ENCODE measurements around the gene DERL3. TPM values are rescaled to one million over a fixed set of nuclear protein-coding genes. Genes with fewer than 3 reads are reported as not detected.

DERL3 gene
- total RNA-seq, 4 donors from 2014 or later, result 1.9 to 20.0 (median 3.1) TPM

- Histone ChIP-seq H3K4me1 (no peaks in the 10 kb centered on the region), H3K4me3 (no peak overlapping the region), H3K9me3 (no peaks in the 10 kb centered on the region), H3K36me3 (peaks cover 0 to 44% (median 20%) of the 10 kb centered on the region in 4 donors), H3K27me3 (no peaks in the 10 kb centered on the region), H3K27ac (no peak overlapping the region)
- WGBS, 2 donors (ENCODE audit: low coverage in 1 of 2), result 63 to 90% methylated on average over 4 to 10 of the region's 10 CpGs
- in situ Hi-C loops (cut with MboI; ENCODE audit: low pct_ligation_motif_present in 1 of 4, low pct_unique_long_range_greater_than_20kb in 1 of 4, low sequenced_read_pairs in 3 of 4) (loop anchor here in 1 of 4 donors (25.0 kb wide), 1 partner anchor 292 kb away; no protein-coding TSS in a partner anchor), intact Hi-C loops (cut with DNase I; ENCODE audit: low total_unique reads) (no loop called here)
- no peak for DNase-seq
- no peak for TF ChIP-seq EP300 (IDR thresholded peaks at IDR 0.05; ENCODE audit: low read depth)
Observed at GRCh38 chr22:23828800-23829680, 9.8 kb downstream of the DERL3 start.

GRCh38 chr22:23827351-23827995 lies 11.3 kb downstream of the DERL3 start:
- H3K9me3 ChIP-seq, result no peaks in the 10 kb centered on the region
- no peaks in the 10 kb centered on the region for H3K4me1 ChIP-seq
- no peak overlapping the region for H3K27ac ChIP-seq
- H3K4me3 ChIP-seq, result no peak overlapping the region
- 93% methylated on average over 11 of the region's 11 CpGs; no CpG with 5 or more reads in 1 of the 2 donors for WGBS, 2 donors (ENCODE audit: low coverage in 1 of 2)
- no peak for DNase-seq
- intact Hi-C loops (cut with DNase I; ENCODE audit: low total_unique reads) (no loop called here), in situ Hi-C loops (cut with MboI; ENCODE audit: low pct_ligation_motif_present in 1 of 4, low pct_unique_long_range_greater_than_20kb in 1 of 4, low sequenced_read_pairs in 3 of 4) (loop anchor here in 1 of 4 donors (25.0 kb wide), 1 partner anchor 290 kb away; no protein-coding TSS in a partner anchor)
- no peak for TF ChIP-seq POLR2A (IDR thresholded peaks at IDR 0.05)
- no peak for TF ChIP-seq EP300 (IDR thresholded peaks at IDR 0.05; ENCODE audit: low read depth)
- TF ChIP-seq, protein P1, sequence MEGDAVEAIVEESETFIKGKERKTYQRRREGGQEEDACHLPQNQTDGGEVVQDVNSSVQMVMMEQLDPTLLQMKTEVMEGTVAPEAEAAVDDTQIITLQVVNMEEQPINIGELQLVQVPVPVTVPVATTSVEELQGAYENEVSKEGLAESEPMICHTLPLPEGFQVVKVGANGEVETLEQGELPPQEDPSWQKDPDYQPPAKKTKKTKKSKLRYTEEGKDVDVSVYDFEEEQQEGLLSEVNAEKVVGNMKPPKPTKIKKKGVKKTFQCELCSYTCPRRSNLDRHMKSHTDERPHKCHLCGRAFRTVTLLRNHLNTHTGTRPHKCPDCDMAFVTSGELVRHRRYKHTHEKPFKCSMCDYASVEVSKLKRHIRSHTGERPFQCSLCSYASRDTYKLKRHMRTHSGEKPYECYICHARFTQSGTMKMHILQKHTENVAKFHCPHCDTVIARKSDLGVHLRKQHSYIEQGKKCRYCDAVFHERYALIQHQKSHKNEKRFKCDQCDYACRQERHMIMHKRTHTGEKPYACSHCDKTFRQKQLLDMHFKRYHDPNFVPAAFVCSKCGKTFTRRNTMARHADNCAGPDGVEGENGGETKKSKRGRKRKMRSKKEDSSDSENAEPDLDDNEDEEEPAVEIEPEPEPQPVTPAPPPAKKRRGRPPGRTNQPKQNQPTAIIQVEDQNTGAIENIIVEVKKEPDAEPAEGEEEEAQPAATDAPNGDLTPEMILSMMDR (IDR thresholded peaks at IDR 0.05), result no peak
- TF ChIP-seq POLR2AphosphoS5 (IDR thresholded peaks at IDR 0.05), result no peak
- H3K27me3 ChIP-seq, result no peaks in the 10 kb centered on the region
- peaks cover 0 to 47% (median 19%) of the 10 kb centered on the region in 4 donors for H3K36me3 ChIP-seq

DNA sequence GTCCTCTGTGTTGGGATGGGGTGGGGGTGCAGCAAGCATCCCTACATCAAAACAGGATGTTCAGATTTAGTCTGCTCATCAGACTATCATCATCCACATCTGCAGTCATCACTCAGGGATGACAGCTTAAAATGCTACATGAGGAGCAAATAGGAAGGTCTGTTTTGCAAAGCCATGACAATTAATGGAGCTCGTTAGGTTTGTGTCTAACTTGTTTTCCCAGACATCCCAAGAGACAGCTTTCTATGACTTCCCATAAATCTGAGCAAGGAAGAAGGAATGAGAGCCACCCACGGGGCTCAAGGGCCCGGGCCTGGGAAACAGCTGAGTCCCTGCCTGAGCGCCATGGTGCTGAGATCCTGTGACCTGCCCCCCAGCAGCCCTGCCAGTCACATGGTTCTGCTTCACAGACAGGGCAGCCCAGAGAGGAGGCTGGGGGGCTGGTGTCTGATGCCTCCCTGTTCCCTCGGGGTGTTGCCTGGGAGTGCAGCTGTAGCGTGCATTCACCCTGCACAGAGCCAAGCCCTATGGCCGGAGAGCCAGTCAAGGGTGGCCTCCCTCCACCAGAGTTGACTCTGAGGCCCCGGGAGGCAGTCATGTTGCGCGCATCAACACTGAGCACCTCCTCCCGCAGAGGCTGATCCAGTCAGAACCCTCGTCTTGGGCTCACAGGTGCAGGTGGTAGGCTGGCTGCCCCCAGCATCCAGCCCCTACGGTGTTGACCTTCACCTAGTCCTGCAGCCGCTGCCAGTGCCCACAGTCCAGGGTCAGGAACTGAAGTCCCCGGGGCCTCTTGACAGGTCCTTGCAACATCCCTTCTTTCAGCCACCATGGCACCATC lies 12.1 kb downstream of the DERL3 start:
- Histone ChIP-seq H3K9me3 (no peaks in the 10 kb centered on the region), H3K27me3 (no peaks in the 10 kb centered on the region), H3K4me1 (no peaks in the 10 kb centered on the region), H3K36me3 (peaks cover 0 to 53% (median 19%) of the 10 kb centered on the region in 4 donors), H3K4me3 (no peak overlapping the region), H3K27ac (no peak overlapping the region)
- no peak for TF ChIP-seq POLR2A (IDR thresholded peaks at IDR 0.05)
- no peak for TF ChIP-seq POLR2AphosphoS5 (IDR thresholded peaks at IDR 0.05)
- TF ChIP-seq EP300 (IDR thresholded peaks at IDR 0.05; ENCODE audit: low read depth), result no peak
- TF ChIP-seq, protein P1 (IDR thresholded peaks at IDR 0.05), result no peak
- no peak for DNase-seq
- intact Hi-C loops (cut with DNase I; ENCODE audit: low total_unique reads) (no loop called here), in situ Hi-C loops (cut with MboI; ENCODE audit: low pct_ligation_motif_present in 1 of 4, low pct_unique_long_range_greater_than_20kb in 1 of 4, low sequenced_read_pairs in 3 of 4) (loop anchor here in 1 of 4 donors (25.0 kb wide), 1 partner anchor 289 kb away; no protein-coding TSS in a partner anchor)
- WGBS, 2 donors (ENCODE audit: low coverage in 1 of 2), result 79% methylated on average over 15 of the region's 15 CpGs; no CpG with 5 or more reads in 1 of the 2 donors

GRCh38 chr22:23825246-23825905 lies 13.4 kb downstream of the DERL3 start:
- H3K36me3 ChIP-seq, result peaks cover 0 to 67% (median 19%) of the 10 kb centered on the region in 4 donors
- no peak overlapping the region for H3K27ac ChIP-seq
- in situ Hi-C loops (cut with MboI; ENCODE audit: low pct_ligation_motif_present in 1 of 4, low pct_unique_long_range_greater_than_20kb in 1 of 4, low sequenced_read_pairs in 3 of 4) (loop anchor here in 1 of 4 donors (25.0 kb wide), 1 partner anchor 288 kb away; no protein-coding TSS in a partner anchor), intact Hi-C loops (cut with DNase I; ENCODE audit: low total_unique reads) (no loop called here)
- H3K27me3 ChIP-seq, result no peaks in the 10 kb centered on the region
- 95% methylated on average over 12 of the region's 12 CpGs; no CpG with 5 or more reads in 1 of the 2 donors for WGBS, 2 donors (ENCODE audit: low coverage in 1 of 2)
- no peaks in the 10 kb centered on the region for H3K9me3 ChIP-seq
- TF ChIP-seq, protein P1 (IDR thresholded peaks at IDR 0.05), result no peak
- TF ChIP-seq EP300 (IDR thresholded peaks at IDR 0.05; ENCODE audit: low read depth) (no peak), POLR2A (IDR thresholded peaks at IDR 0.05) (no peak), POLR2AphosphoS5 (IDR thresholded peaks at IDR 0.05) (no peak)
- H3K4me3 ChIP-seq, result no peak overlapping the region
- DNase-seq, result no peak
- peaks cover 0 to 2% (median 0%) of the 10 kb centered on the region in 4 donors for H3K4me1 ChIP-seq

Measured in transverse colon (tissue), 4 donors.